ENCODE data around the gene PC. TPM values are rescaled to one million over a fixed set of nuclear protein-coding genes. Genes with fewer than 3 reads are reported as not detected.

The PC gene
- total RNA-seq, 1 donor from 2014 or later: 5.0 TPM

DNA sequence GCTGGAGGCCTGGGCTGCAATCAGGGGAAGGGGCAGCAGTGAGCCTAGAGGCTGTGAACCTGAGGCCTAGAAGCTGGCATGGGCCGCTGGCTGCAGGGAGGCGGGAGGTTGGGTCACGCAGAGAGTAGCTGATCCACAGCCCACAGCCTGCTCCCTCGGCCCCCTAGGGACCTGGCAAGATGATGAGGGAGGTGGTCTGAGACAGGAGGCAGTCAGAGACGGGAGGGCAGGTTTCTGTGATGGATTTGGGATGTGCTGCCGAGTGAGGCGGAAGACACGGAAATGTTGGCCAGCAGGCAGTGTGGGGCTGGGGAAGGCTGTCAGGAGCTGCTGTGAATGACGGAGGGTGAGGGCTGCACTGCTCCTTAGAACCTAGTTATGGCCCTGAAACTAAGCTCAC lies 78.6 kb downstream of the PC start:
- ATAC-seq (ENCODE audit: low read depth): no peak
- ChIA-PET POLR2A (no interaction called here), CTCF (no interaction called here)
- Mint-ChIP-seq H3K36me3 (ENCODE audit: low read depth) (no peaks in the 10 kb centered on the region), H3K4me1 (no peaks in the 10 kb centered on the region), H3K4me3 (no peak overlapping the region), H3K27ac (no peak overlapping the region), H3K27me3 (peaks cover 10% of the 10 kb centered on the region), H3K9me3 (no peaks in the 10 kb centered on the region)
- no peak for DNase-seq
- intact Hi-C loops (cut with micrococcal nuclease): no loop called here
- TF ChIP-seq CTCF (IDR thresholded peaks at IDR 0.05): no peak

- ChIA-PET POLR2A (interaction anchor here (1.4 kb wide), 1 partner anchor 36 kb away, joined by 4 read pairs; no protein-coding TSS in a partner anchor), CTCF (interaction anchor here (1.2 kb wide), 1 partner anchor 44 kb away, joined by 3 read pairs; no protein-coding TSS in a partner anchor)
- H3K36me3 Mint-ChIP-seq (ENCODE audit: low read depth): no peaks in the 10 kb centered on the region
- peaks cover 16% of the 10 kb centered on the region for H3K27me3 Mint-ChIP-seq
- H3K27ac Mint-ChIP-seq: no peak overlapping the region
- ATAC-seq (ENCODE audit: low read depth) (no peak), DNase-seq (no peak)
- no peak overlapping the region for H3K4me3 Mint-ChIP-seq
- H3K4me1 Mint-ChIP-seq: no peaks in the 10 kb centered on the region
- TF ChIP-seq CTCF (IDR thresholded peaks at IDR 0.05): no peak
- no peaks in the 10 kb centered on the region for H3K9me3 Mint-ChIP-seq
- intact Hi-C loops (cut with micrococcal nuclease): no loop called here
Measured at GRCh38 chr11:66879000-66879399, 79.2 kb downstream of the PC start.

DNA sequence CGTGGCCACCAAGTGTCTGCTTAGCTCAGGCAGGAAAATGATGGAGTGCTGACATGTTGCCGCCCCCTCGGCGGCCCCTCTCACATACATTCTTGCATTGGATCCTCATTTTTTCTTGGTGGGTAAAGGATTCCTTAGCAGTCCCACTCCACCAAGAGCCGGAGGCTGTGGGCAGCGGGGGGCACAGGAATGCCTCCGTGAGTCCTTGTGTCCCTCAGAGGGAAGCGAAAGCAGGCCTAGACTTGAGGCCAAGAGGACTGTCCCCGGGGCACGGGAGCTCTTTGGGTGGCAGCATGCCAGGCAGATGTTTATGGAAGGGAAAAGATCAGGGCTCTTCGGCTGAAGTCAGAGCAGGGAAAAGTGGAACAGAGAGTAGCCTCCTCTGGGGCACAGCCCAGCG lies 79.7 kb downstream of the PC start:
- intact Hi-C loops (cut with micrococcal nuclease): no loop called here
- Mint-ChIP-seq H3K4me3 (no peak overlapping the region), H3K9me3 (no peaks in the 10 kb centered on the region), H3K27ac (no peak overlapping the region), H3K27me3 (peaks cover 16% of the 10 kb centered on the region), H3K36me3 (ENCODE audit: low read depth) (no peaks in the 10 kb centered on the region), H3K4me1 (no peaks in the 10 kb centered on the region)
- TF ChIP-seq CTCF (IDR thresholded peaks at IDR 0.05): no peak
- ChIA-PET POLR2A (interaction anchor here (1.4 kb wide), 1 partner anchor 36 kb away, joined by 4 read pairs; no protein-coding TSS in a partner anchor), CTCF (interaction anchor here (1.2 kb wide), 1 partner anchor 44 kb away, joined by 3 read pairs; no protein-coding TSS in a partner anchor)
- ATAC-seq (ENCODE audit: low read depth): no peak
- no peak for DNase-seq

GRCh38 chr11:66877588-66878385 lies 80.4 kb downstream of the PC start:
- peaks cover 16% of the 10 kb centered on the region for H3K27me3 Mint-ChIP-seq
- no peak overlapping the region for H3K4me3 Mint-ChIP-seq
- DNase-seq (no peak), ATAC-seq (ENCODE audit: low read depth) (no peak)
- intact Hi-C loops (cut with micrococcal nuclease): no loop called here
- ChIA-PET CTCF (interaction anchor here (1.2 kb wide), 1 partner anchor 43 kb away, joined by 3 read pairs; no protein-coding TSS in a partner anchor), POLR2A (interaction anchor here (1.4 kb wide), 1 partner anchor 35 kb away, joined by 4 read pairs; no protein-coding TSS in a partner anchor)
- H3K9me3 Mint-ChIP-seq: no peaks in the 10 kb centered on the region
- H3K36me3 Mint-ChIP-seq (ENCODE audit: low read depth): no peaks in the 10 kb centered on the region
- no peaks in the 10 kb centered on the region for H3K4me1 Mint-ChIP-seq
- H3K27ac Mint-ChIP-seq: no peak overlapping the region
- no peak for TF ChIP-seq CTCF (IDR thresholded peaks at IDR 0.05)

GRCh38 chr11:66875378-66875777 lies 82.8 kb downstream of the PC start:
- CTCF ChIA-PET: no interaction called here
- H3K27me3 Mint-ChIP-seq: peaks cover 16% of the 10 kb centered on the region
- H3K4me3 Mint-ChIP-seq: no peak overlapping the region
- H3K9me3 Mint-ChIP-seq: no peaks in the 10 kb centered on the region
- H3K4me1 Mint-ChIP-seq: no peaks in the 10 kb centered on the region
- POLR2A ChIA-PET: no interaction called here
- DNase-seq (no peak), ATAC-seq (ENCODE audit: low read depth) (no peak)
- H3K36me3 Mint-ChIP-seq (ENCODE audit: low read depth): no peaks in the 10 kb centered on the region
- H3K27ac Mint-ChIP-seq: no peak overlapping the region
- no peak for TF ChIP-seq CTCF (IDR thresholded peaks at IDR 0.05)
- intact Hi-C loops (cut with micrococcal nuclease): no loop called here

Measured in activated B cell treated with CpG ODN at 0.5 μM for 24 hours (primary cell).